Adrenal gland (tissue), 12 donors: ENCODE data around the gene CFAP69. TPM values are rescaled to one million over a fixed set of nuclear protein-coding genes. Genes with fewer than 3 reads are reported as not detected.

Experiments
- DNase-seq, 7 donors: peaks; one replicate each; pipeline ENCODE4 v3.0.0-alpha.2; 2019 to 2020
- H3K27ac ChIP-seq, 5 donors: fragments of 200-600 bp; sonication (generic) in 4 of 5; 1 replicate in 3 of 5; 2 replicates in 2 of 5; pipeline versions ENCODE4 v1.5.1 to v1.8.0; 2016 to 2020; ENCODE audit warnings: mild to moderate bottlenecking in 1 of 5
- H3K27me3 ChIP-seq: fragments of 200-600 bp; 2 replicates; pipeline ENCODE4 v1.8.0; 2021
- H3K36me3 ChIP-seq, 2 donors: fragments of 200-600 bp; replicated peaks in 1 of 2; 1 replicate in 1 of 2; 2 replicates in 1 of 2; pipeline versions ENCODE4 v1.5.1 to v1.8.0; 2018 to 2022
- H3K4me1 ChIP-seq, 2 donors: fragments of 200-600 bp; replicated peaks in 1 of 2; 1 replicate in 1 of 2; 2 replicates in 1 of 2; pipeline versions ENCODE4 v1.5.1 to v1.8.0; 2018 to 2021
- H3K4me3 ChIP-seq, 4 donors: fragments of 200-600 bp; sonication (generic) in 3 of 4; one replicate each; pipeline ENCODE4 v1.5.1; 2016 to 2018
- H3K9me3 ChIP-seq, 3 donors: fragments of 200-600 bp; sonication (generic) in 1 of 3; replicated peaks in 1 of 3; 1 replicate in 2 of 3; 2 replicates in 1 of 3; pipeline versions ENCODE4 v1.5.1 to v1.8.0; 2016 to 2021
- POLR2A ChIP-seq, 2 donors: fragments of 450-650 bp; IDR thresholded peaks; one replicate each; pipeline ENCODE4 v1.6.1; 2017; ENCODE audit warnings: antibody characterized with exemption in 2 of 2, mild to moderate bottlenecking in 2 of 2, moderate library complexity in 1 of 2
- WGBS, 4 donors: extraction: QIAGEN DNeasy Blood & Tissue Kit in 2 of 4; methylation state at CpG; one replicate each; pipeline versions ENCODE4 v1.1.5 to v1.1.7; 2013 to 2017; 5-methylcytosine and 5-hydroxymethylcytosine counted together
- intact Hi-C, 2 donors: fragments of 100-400 bp; cut with DNase I; formaldehyde crosslinking; loops; one replicate each; pipeline versions ENCODE4 v1.14.1 to v1.15.0; 2022 to 2023
- polyA plus RNA-seq, 3 donors: library from polyadenylated mRNA; stranded (reverse); fragments of 200-250 nt in 2 of 3; fragments of 350-450 nt in 1 of 3; fragmentation: Illumina TruSeq in 1 of 3; extraction: RNeasy Lipid Tissue Mini Kit (QIAGEN cat#74804) in 1 of 3; gene quantifications; one replicate each; pipeline ENCODE4 v1.2.3, GENCODE V29; 2013 to 2014
- total RNA-seq, 9 donors: library from RNA; depleted of rRNA in 4 of 9; stranded (reverse); fragments of >200 nt in 4 of 9; fragments of 120-200 nt in 1 of 9; fragmentation: NEBNext Ultra II Directional in 1 of 9; extraction: Animal tissue kit (Norgen Biotek cat#: 25700) in 1 of 9; gene quantifications; one replicate each; pipeline versions ENCODE4 v1.1.0 to v1.2.4, GENCODE V29; 2013 to 2023
- TF ChIP-seq, protein P1 (sequence below), 6 experiments: fragments of 450-650 bp in 4 of 6; fragments of 200-600 bp in 2 of 6; sonication (generic) in 1 of 6; IDR thresholded peaks; 1 replicate in 5 of 6; 2 replicates in 1 of 6; pipeline versions ENCODE4 v1.5.1 to v1.8.0; 2016 to 2021; ENCODE audit warnings: antibody characterized with exemption in 6 of 6, mild to moderate bottlenecking in 2 of 6, moderate library complexity in 1 of 6
- donor health status: healthy with polysubstance abuse.
- donor health status: Bipolar disorder and iron deficiency.
- donor health status: DM: yes; HTN: yes; CAD: no.
- donor health status: DM: no; HTN: no; CAD: no.
- donor health status: DM: no; HTN: no; CAD: no.
- donor health status: DM: yes; HTN: yes; CAD: no.

The CFAP69 gene
- total and polyA plus RNA-seq, 12 donors = 0.42 to 10.2 (median 4.4) TPM

DNA sequence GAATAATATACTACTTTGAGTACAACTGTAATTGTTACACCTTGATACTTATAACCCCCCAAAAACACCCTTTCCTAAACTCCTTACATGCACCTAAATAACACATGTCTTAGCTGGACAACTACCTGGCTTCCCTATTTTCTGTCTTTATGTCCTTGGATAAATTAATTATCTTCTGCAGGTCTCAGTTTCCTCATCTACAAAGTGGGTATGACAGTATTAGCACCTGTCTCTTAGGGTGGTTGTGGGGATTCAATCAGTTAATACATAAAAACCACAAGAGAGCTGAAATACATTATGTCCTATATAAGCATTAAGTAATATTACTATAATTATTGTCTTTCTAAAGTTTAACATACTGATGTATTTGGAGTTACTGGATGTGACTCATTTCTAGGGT is 22.6 kb upstream of the CFAP69 start:
- Histone ChIP-seq H3K4me3 (no peak overlapping the region), H3K36me3 (no peaks in the 10 kb centered on the region), H3K4me1 (no peaks in the 10 kb centered on the region), H3K27ac (no peak overlapping the region), H3K9me3 (no peaks in the 10 kb centered on the region), H3K27me3 (no peaks in the 10 kb centered on the region)
- intact Hi-C loops = no loop called here
- no peak for DNase-seq
- TF ChIP-seq, protein P1, sequence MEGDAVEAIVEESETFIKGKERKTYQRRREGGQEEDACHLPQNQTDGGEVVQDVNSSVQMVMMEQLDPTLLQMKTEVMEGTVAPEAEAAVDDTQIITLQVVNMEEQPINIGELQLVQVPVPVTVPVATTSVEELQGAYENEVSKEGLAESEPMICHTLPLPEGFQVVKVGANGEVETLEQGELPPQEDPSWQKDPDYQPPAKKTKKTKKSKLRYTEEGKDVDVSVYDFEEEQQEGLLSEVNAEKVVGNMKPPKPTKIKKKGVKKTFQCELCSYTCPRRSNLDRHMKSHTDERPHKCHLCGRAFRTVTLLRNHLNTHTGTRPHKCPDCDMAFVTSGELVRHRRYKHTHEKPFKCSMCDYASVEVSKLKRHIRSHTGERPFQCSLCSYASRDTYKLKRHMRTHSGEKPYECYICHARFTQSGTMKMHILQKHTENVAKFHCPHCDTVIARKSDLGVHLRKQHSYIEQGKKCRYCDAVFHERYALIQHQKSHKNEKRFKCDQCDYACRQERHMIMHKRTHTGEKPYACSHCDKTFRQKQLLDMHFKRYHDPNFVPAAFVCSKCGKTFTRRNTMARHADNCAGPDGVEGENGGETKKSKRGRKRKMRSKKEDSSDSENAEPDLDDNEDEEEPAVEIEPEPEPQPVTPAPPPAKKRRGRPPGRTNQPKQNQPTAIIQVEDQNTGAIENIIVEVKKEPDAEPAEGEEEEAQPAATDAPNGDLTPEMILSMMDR (IDR thresholded peaks at IDR 0.05) = no peak
- TF ChIP-seq POLR2A (IDR thresholded peaks at IDR 0.05) = no peak

DNA sequence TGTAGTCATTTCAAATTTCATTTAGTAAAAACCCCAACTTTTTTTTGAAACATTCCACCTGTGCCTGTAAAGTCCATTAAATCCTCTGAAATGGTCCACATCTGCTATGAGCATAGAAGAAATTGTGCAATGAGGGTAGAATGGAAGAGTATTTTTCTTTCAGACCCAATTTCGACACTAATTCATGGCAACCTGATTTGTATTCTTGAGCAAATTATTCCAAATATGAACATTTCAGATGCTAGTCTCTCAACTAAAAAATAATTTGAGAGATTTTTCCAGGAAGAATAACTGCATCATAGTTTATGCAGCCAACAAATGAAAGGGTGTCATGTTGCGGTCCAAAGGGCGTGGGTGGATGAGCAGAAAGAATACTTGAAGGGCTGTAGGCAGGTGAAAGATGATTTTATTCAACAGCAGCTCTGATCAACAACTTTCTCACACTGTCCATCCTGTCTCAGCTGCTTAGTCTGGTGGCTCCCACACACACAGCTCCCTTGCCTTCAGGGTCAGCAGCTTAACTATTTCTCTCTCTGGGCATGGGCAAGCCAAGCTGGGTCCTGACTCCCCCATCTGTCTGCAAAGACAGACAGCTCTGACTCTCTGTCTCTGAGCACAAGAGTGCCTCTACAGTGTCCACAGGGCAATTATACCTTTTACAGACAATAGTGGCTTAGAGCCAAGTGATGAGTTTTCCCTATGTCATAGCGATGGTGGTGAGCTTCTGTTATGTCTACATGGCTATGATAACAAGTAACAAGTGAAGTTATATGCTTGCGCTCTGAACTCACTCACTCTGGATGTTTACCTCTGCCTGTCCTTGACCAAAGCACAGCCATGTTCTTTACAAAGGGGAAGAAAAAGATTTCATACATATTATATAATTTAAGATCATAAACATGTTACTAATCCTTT is 21.9 kb upstream of the CFAP69 start:
- WGBS, 4 donors = 87 to 91% (median 89%) methylated on average over 5 of the region's 5 CpGs
- no peak for DNase-seq
- TF ChIP-seq POLR2A (IDR thresholded peaks at IDR 0.05) = no peak
- TF ChIP-seq, protein P1 (IDR thresholded peaks at IDR 0.05) = no peak
- intact Hi-C loops = no loop called here
- Histone ChIP-seq H3K4me3 (no peak overlapping the region), H3K9me3 (no peaks in the 10 kb centered on the region), H3K27ac (peak overlapping the region in 1 of 5 donors; percentile 45), H3K4me1 (no peaks in the 10 kb centered on the region), H3K27me3 (no peaks in the 10 kb centered on the region), H3K36me3 (no peaks in the 10 kb centered on the region)

DNA sequence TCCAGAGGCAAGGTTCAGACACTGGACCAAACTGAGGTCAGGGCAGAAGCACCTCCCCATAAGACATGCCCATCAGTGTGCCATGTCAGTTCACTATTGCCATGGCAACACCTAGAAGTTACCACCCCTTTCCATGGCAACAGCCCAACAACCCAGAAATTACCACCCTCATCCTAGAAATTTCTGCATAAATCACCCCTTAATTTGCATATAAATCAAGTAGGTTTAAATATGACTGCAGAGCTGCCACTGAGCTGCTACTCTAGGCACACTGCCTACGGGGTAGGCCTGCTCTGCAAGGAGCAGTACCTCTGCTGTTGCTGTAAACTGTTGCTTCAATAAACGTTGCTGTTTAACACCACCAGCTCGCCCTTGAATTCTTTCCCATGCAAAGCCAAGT is 20.8 kb upstream of the CFAP69 start:
- Histone ChIP-seq H3K36me3 (no peaks in the 10 kb centered on the region), H3K4me1 (no peaks in the 10 kb centered on the region), H3K27ac (no peak overlapping the region), H3K9me3 (no peaks in the 10 kb centered on the region), H3K27me3 (no peaks in the 10 kb centered on the region), H3K4me3 (no peak overlapping the region)
- no peak for DNase-seq
- TF ChIP-seq, protein P1 (IDR thresholded peaks at IDR 0.05) = no peak
- TF ChIP-seq POLR2A (IDR thresholded peaks at IDR 0.05) = no peak
- intact Hi-C loops = no loop called here
- WGBS, 4 donors = 60 to 70% (median 67%) methylated on average over 3 of the region's 3 CpGs

DNA sequence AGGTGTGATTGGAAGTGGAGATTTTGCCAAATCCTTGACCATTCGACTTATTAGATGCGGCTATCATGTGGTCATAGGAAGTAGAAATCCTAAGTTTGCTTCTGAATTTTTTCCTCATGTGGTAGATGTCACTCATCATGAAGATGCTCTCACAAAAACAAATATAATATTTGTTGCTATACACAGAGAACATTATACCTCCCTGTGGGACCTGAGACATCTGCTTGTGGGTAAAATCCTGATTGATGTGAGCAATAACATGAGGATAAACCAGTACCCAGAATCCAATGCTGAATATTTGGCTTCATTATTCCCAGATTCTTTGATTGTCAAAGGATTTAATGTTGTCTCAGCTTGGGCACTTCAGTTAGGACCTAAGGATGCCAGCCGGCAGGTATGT is 19.8 kb upstream of the CFAP69 start:
- Histone ChIP-seq H3K27me3 (no peaks in the 10 kb centered on the region), H3K4me3 (no peak overlapping the region), H3K4me1 (no peaks in the 10 kb centered on the region), H3K9me3 (no peaks in the 10 kb centered on the region), H3K27ac (no peak overlapping the region), H3K36me3 (no peaks in the 10 kb centered on the region)
- 91 to 99% (median 96%) methylated on average over 3 of the region's 3 CpGs for WGBS, 4 donors
- no peak for DNase-seq
- TF ChIP-seq POLR2A (IDR thresholded peaks at IDR 0.05) = no peak
- intact Hi-C loops = no loop called here

DNA sequence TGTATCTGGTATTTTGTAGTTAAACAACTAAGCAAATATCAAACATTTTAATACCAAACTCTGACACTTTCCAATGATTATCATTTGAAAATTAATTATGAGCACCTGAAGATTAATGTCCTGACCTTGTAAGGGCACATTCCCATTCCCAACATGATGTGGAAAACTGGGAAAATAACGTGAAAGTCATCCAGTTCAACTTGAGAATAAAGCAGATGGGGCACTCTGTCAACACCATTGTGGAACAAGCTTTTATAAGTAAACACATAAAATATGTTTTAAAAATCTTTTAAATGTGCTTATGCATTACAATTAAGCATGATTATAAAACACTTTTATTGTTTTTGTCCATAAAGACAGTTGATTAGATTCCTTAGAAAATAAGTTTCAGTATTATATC is 19.4 kb upstream of the CFAP69 start:
- H3K27me3 ChIP-seq = no peaks in the 10 kb centered on the region
- H3K27ac ChIP-seq = no peak overlapping the region
- no peak overlapping the region for H3K4me3 ChIP-seq
- no peaks in the 10 kb centered on the region for H3K36me3 ChIP-seq
- 55 to 74% (median 67%) methylated on average over 1 of the region's 1 CpG for WGBS, 4 donors
- H3K9me3 ChIP-seq = no peaks in the 10 kb centered on the region
- TF ChIP-seq, protein P1 (IDR thresholded peaks at IDR 0.05) = no peak
- TF ChIP-seq POLR2A (IDR thresholded peaks at IDR 0.05) = no peak
- intact Hi-C loops = no loop called here
- no peak for DNase-seq
- H3K4me1 ChIP-seq = no peaks in the 10 kb centered on the region
